Inferior parietal cortex (tissue), 1 donor: Measurements from ENCODE around the gene OR2F2.

Source experiments
- DNase-seq: peaks from one replicate; pipeline ENCODE4 v3.0.0-alpha.2; 2016; ENCODE audit errors: extremely low spot score

Gene OR2F2

DNA sequence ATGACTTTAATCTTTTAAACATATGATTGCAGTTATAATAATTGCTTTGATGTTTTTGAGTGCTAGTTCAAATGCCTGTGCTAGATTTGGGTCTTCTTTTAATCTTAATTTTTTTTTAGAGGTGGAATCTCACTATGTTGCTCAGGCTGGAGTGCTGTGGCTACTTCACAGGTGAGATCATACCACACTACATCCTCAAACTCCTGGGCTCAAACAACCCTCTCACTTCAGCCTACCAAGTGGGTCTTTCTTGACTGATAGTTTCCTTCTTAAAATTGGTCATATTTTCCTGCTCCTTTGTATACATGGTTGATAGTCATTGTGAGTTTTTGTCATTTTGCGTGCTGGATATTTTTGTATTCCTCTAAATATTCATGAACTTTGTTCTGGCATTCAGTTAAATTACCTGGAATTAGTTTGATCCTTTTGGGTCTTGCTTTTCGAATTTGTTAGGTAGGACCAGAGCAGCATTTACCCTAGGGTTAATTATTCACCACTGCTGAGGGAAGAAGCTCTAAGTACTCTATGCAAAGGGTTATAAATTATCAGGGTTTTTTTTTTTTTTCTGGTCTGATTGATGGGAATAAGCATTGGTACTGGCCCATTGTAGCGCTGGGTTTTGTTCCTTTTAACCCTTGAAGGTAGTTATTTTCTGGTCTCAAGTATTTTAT lies 21.0 kb upstream of the OR2F2 start:
- DNase-seq, result no peak

DNA sequence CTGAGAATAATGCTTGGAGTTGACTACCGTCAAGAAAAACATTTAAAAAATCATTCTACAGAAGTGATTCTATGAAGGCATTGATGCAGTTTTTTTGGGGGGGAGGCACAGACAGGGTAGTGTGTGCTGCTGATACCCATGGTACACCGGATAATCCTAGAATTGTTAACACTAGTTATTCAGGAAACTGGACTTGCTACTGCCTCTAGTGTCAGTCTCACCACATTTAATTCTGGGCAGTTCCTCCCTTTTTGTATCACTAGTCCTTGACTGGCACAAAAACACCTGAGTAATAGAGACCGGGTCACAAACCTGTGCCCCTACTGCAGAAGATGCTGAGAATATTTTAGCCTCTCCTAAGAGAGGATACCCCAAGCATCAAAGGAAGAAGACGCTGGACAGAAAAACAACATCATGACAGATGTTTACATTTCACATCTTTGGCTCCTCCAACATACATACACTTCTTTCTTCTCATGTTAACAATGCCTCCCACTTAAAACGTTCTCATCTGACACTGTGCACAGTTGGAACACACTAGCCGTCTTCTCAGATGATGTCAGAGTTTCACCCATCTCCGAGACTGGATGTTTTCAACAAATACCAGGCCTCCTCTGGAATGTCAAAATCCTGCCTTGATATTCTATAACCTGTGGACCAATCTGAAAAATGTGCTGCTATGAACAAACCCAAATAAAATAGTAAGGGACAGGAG lies 19.9 kb upstream of the OR2F2 start:
- no peak for DNase-seq

- no peak for DNase-seq
Observed at GRCh38 chr7:143924851-143925250, 10.2 kb upstream of the OR2F2 start.

GRCh38 chr7:143929224-143929920 lies 5.7 kb upstream of the OR2F2 start:
- DNase-seq, result peak; percentile 21

- DNase-seq, result no peak
Observed at GRCh38 chr7:143931739-143932138, 3.3 kb upstream of the OR2F2 start.

GRCh38 chr7:143936087-143937009 lies 1.3 kb downstream of the OR2F2 start:
- DNase-seq, result peak; percentile 42

DNA sequence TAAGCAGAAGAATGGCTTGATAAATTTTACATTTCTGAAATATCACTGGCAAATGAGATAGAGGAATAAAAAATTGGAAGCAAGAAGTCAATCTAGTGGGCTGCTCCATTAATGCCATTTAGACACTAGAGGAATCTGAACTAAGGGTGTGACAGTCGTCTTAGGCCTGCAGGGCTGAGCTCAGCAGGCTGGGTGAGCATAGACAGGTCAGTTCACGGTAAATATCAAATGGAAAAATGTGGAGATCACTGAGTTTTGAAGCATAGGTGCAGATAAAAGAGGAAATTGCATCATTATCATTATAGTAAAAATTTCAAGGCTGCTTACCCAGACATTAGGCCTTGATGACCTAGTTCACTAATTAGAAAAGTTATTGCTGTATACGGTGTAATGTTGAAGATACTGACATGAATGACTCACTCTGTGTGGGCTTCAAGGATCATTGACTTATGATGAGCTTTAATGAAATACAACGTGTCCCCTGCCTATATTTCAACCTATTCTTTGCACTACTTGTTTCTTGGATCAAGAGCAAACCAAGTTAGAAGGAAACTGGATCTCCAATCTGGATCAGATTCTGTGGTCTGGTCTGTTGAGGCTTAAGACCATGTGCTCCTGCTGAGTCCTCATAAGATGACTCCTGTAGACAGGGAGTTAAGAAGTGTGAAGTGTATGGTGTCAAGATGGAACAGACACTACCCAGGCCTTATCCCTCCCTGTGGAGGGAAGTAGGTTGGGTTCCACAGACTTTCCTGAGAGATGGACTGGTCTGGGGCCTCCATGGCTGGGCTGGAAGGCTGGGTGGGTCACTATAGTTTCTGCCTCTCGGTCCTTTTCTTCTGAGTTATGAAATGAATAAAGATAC lies 3.6 kb downstream of the OR2F2 start:
- DNase-seq, result no peak

- DNase-seq, result no peak
Observed at GRCh38 chr7:143945423-143945822, 10.4 kb downstream of the OR2F2 start.

DNA sequence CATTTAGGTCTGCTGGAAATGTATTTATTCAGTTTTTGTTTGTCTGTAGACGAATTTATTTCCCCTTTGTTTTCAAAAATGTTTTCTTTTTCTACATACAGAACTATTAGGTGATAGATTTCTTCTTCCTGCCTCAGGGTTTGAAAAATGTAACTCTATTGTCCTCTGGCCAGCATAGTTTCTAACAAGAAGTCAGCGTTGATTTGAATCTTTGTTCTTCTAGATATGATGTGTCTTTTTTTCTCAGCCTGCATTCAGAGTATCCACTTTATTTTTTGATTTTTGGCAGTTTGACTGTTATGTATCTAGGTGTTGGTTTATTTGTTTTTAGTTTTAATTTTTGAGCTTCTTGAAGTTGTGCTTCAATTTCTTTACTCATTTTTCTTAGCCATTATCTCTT lies 12.1 kb downstream of the OR2F2 start:
- DNase-seq, result no peak

DNA sequence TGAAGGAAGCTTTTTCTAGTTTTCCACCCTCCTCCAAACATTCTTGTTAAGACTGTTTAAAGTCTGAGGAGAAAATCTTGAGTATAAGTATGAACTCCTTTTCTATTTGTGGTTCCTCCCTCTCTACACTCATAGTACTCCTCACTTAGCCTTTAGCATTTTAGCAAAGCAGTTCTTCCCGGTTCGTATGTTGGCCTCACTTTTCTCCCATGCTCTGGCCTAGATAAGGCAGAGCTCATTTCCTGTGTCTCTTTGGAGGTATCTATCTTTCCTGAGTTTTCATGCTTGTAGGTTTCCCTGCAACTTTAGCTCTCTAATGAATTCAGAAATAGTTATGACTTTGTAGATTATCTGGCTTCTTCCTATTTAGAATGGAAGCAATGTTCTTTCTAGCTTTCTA lies 13.7 kb downstream of the OR2F2 start:
- DNase-seq, result no peak

DNA sequence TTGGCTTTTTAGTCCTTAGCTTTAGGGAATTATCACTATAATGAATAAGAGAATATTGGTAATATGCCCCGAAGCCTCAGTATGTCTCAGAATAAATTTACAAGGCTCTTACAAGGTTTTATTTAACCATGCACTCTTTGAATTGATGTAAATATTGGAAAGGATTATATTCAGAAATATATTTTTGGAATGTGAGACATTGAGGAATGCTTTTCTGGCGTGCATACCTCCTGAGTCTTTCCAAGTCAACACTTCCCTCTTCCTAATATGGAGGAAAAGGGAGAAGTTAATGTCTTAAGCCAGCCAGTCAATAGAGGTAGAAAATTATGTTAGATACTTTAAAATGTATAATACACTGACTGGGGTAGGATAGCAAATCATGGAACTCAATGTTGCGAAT lies 18.4 kb downstream of the OR2F2 start:
- no peak for DNase-seq

GRCh38 chr7:143954135-143954534 lies 19.1 kb downstream of the OR2F2 start:
- no peak for DNase-seq

GRCh38 chr7:143954544-143954943 lies 19.5 kb downstream of the OR2F2 start, which contains the start of gene OR2F1:
TSS of gene OR2F1 (plus strand) at chr7:143954844. CDS start at chr7:143959971, 5,127 bp downstream.
- DNase-seq, result no peak

DNA sequence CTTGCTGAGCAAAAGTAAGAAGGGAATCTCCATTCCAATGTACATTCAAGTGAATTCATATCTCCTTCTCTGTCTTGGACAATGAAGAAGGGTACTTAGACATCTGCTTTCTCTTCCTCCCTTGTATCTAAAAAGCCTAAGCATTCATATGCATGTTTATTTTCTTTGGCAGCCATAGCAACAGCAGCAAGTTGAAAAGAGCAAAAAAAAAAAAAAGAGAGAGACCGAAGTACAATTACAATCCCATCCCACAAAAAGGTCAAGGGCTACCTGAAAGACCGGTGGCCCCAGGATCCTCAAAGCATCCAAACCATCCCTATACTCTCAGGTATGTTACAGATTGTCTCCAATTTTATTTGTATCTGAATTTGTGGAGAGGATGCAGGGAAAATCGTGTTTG lies 23.7 kb downstream of the OR2F2 start:
- no peak for DNase-seq

DNA sequence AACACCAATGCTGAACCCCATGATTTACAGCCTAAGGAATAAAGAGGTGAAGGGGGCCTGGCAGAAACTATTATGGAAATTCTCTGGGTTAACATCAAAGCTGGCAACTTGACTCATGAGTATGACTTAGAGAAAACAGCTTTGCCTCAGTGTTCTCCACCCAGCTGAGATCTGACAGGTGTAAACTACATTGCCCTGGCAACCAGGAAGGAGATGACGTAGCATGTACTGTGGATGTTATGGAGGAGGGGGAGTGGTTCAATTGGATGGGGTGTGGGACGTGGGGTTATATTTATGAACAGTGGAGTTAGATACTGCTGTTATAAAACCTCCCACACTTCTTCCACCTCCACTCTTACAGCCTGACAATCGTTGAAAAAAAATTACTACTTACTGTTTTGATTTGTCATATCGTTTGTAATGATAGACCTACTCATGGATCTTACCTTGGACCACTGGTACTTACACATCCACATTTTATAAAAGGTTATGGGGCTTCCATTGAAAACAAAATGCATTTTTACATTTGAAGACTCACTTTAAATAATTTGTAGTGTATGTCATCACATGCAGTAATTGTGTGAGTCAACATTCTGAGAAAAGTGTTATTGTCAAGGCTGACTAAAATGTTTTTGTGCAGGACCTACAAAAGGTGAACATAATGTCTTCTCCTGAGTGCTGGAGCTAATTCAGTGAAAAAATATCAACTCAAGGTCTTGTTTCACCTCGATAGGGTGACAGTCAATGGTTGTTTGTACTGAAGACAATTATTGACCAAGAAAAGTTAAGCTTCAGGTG lies 26.0 kb downstream of the OR2F2 start:
- DNase-seq, result no peak

DNA sequence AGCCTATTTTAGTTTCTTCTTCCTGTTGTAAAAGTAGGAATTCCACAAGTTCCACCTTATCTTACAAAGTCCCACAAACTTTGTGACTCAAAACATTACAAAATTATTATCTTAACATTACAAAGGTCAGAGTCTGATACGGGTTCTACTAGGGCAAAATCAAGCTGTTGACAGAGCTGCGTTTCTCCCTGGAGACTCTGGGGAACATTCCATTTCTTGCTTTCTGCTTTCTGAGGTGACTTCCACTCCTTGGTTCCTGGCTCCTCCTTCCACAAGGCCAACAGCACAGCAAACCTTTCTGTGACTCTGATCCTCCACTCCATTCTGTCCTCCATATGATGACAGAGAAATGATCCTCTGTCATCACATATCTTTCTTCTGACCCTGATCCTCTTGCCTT lies 30.2 kb downstream of the OR2F2 start:
- no peak for DNase-seq

GRCh38 chr7:143967398-143967797 lies 32.4 kb downstream of the OR2F2 start:
- no peak for DNase-seq

DNA sequence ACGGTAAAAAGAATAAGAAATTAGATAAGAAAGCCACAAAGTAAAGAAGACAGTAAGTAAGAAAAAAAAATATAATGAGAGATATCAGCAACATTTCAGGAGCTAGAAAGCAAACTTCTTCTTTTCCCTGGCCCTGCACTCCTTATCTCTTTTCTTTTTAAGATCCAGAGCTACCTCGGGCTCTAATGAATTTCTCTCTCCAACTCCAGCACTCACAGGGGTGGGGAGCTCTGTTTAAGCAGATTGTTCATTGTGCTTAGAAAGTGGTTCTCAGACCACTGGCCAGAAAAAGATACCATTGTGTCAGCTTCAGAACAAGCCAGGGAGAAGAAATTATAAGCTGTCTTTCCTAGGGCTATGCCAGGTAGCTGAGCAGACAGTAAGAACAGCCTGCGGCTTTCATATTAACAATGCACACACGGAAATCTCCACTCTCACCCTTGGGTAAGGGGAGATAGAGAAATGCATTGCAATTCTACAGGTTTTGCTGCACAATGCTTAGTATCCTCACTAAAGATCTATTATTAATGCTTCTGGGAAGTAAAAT lies 38.9 kb downstream of the OR2F2 start:
- DNase-seq, result no peak

DNA sequence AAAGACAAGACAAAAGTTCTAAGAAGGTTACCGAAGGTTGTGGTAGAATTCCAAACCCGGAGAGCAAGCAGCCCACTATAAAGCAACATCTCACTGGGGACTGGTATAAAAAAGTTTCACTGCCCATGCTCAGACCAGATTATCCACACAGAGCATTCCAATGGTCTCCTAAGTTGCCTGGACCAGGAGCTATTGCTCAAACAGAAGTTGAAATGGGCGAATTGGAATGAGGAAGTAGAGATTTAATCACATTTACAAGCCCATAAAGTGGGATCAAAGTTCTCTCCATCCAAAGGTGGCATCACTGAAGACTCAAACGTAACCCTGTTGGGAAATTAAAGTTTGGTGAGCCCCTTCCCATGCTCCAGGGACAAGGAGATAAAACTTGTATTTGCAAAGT lies 39.4 kb downstream of the OR2F2 start:
- DNase-seq, result no peak

GRCh38 chr7:143975617-143976016 lies 40.6 kb downstream of the OR2F2 start:
- no peak for DNase-seq
